Rectal smooth muscle tissue (tissue), 1 donor: ENCODE measurements around the gene DIRAS1.

Source experiments
- H3K27ac ChIP-seq: one replicate; pipeline ENCODE4 v1.7.0; 2013; ENCODE audit warnings: low read depth, low read length, inconsistent platforms
- H3K27me3 ChIP-seq: one replicate; pipeline ENCODE4 v1.7.0; 2013; ENCODE audit warnings: low read length; ENCODE audit not compliant: control insufficient read depth, insufficient read depth
- H3K36me3 ChIP-seq: one replicate; pipeline ENCODE4 v1.7.0; 2013; ENCODE audit warnings: low read length; ENCODE audit not compliant: control insufficient read depth, insufficient read depth
- H3K4me1 ChIP-seq: one replicate; pipeline ENCODE4 v1.7.0; 2013; ENCODE audit warnings: low read length; ENCODE audit not compliant: control insufficient read depth, insufficient read depth
- H3K4me3 ChIP-seq: one replicate; pipeline ENCODE4 v1.7.0; 2013; ENCODE audit warnings: low read length
- H3K9ac ChIP-seq: one replicate; pipeline ENCODE4 v1.7.0; 2013; ENCODE audit warnings: low read length

The DIRAS1 gene

GRCh38 chr19:2761876-2762782 is 41.0 kb upstream of the DIRAS1 start:
- Histone ChIP-seq H3K9ac (no peak overlapping the region), H3K27ac (no peak overlapping the region), H3K36me3 (peaks cover 27% of the 10 kb centered on the region), H3K4me1 (no peaks in the 10 kb centered on the region), H3K4me3 (no peak overlapping the region), H3K27me3 (no peaks in the 10 kb centered on the region)

GRCh38 chr19:2761309-2761677 is 40.1 kb upstream of the DIRAS1 start:
- H3K27me3 ChIP-seq = no peaks in the 10 kb centered on the region
- H3K4me1 ChIP-seq = no peaks in the 10 kb centered on the region
- no peak overlapping the region for H3K9ac ChIP-seq
- no peak overlapping the region for H3K27ac ChIP-seq
- H3K36me3 ChIP-seq = peaks cover 26% of the 10 kb centered on the region
- no peak overlapping the region for H3K4me3 ChIP-seq

GRCh38 chr19:2759965-2760364 is 38.8 kb upstream of the DIRAS1 start:
- H3K27me3 ChIP-seq = no peaks in the 10 kb centered on the region
- H3K36me3 ChIP-seq = peaks cover 33% of the 10 kb centered on the region
- H3K27ac ChIP-seq = no peak overlapping the region
- H3K4me1 ChIP-seq = no peaks in the 10 kb centered on the region
- H3K9ac ChIP-seq = no peak overlapping the region
- no peak overlapping the region for H3K4me3 ChIP-seq

GRCh38 chr19:2759362-2759761 is 38.2 kb upstream of the DIRAS1 start:
- Histone ChIP-seq H3K27ac (no peak overlapping the region), H3K27me3 (no peaks in the 10 kb centered on the region), H3K9ac (no peak overlapping the region), H3K4me3 (no peak overlapping the region), H3K4me1 (no peaks in the 10 kb centered on the region), H3K36me3 (peaks cover 31% of the 10 kb centered on the region)

GRCh38 chr19:2758601-2759313 is 37.6 kb upstream of the DIRAS1 start:
- H3K9ac ChIP-seq = no peak overlapping the region
- H3K36me3 ChIP-seq = peaks cover 30% of the 10 kb centered on the region
- no peak overlapping the region for H3K4me3 ChIP-seq

DNA sequence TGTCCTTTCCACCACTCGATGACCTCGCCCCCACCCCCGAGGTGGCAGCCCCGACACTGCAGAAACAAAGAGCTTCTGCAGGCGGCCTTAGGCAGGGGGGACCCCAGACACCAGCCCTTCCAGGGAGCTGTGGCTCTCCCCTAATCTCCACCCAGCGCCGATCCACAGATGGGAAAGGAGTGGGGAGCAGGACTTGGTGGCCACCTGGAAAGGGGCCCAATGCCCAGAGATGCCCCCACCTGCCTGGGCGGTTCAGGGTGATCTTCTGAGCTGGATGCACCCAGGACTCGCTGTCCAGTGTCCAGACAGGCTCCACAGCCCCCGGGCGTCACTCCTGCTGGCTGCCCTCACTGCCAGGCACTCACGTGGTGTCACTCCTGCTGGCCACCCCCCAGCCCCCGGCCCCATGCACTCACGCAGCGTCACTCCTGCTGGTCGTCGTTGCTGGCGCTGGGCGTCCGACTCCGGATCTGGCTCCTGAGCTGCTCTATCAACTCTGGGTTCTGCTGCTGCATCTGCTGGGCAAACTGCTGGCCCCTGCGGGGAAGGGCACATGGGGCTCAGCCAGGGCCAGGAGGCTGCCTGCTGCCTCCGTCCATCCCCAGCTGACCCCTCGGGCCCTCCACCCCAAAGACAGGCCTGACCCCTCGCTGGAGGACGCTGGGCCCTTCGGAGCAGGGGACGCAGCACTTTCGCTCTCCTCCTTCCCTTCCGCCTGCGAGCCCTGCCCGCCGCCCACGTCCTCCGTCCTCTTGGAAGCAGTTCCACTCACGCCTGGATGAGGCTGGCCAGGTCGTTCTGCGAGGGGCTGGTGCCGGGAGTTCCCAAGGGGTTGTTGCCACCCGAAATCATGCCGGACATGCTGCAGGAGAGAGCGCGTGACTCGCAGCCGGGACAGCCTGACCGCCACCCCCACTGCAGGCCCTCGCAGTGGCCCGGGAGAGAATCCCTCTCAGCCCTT is 36.0 kb upstream of the DIRAS1 start:
- no peak overlapping the region for H3K4me3 ChIP-seq
- no peak overlapping the region for H3K27ac ChIP-seq
- no peaks in the 10 kb centered on the region for H3K4me1 ChIP-seq
- peaks cover 25% of the 10 kb centered on the region for H3K36me3 ChIP-seq
- H3K27me3 ChIP-seq = no peaks in the 10 kb centered on the region
- H3K9ac ChIP-seq = no peak overlapping the region

More at GRCh38 chr19:2758601-2759313, 37.6 kb upstream of the DIRAS1 start:
- no peaks in the 10 kb centered on the region for H3K4me1 ChIP-seq
- no peaks in the 10 kb centered on the region for H3K27me3 ChIP-seq
- H3K27ac ChIP-seq = no peak overlapping the region

GRCh38 chr19:2756477-2756876 is 35.3 kb upstream of the DIRAS1 start:
- no peak overlapping the region for H3K27ac ChIP-seq
- no peaks in the 10 kb centered on the region for H3K27me3 ChIP-seq
- H3K36me3 ChIP-seq = peaks cover 22% of the 10 kb centered on the region
- H3K4me3 ChIP-seq = no peak overlapping the region
- H3K4me1 ChIP-seq = no peaks in the 10 kb centered on the region
- no peak overlapping the region for H3K9ac ChIP-seq

DNA sequence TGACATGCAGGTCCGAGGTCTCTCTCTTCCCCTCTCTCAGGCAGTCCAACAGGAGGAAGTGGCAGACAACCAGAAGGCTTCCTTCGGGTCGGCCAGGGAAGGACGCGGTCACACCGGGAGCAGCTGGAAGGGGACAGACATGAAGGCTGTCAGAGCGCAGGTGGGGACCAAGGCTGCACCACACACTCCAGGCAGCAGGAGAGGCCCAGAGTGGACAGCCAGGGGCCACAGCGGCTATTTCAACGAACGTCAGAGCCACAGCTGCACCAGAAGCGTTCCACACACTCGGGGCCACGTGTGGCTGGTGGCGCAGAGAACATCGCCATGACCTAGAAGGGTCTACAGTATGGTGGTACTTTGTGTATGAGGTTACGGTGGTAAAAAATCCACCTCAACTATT is 34.6 kb upstream of the DIRAS1 start:
- H3K9ac ChIP-seq = no peak overlapping the region
- H3K36me3 ChIP-seq = peaks cover 22% of the 10 kb centered on the region
- H3K27ac ChIP-seq = no peak overlapping the region
- H3K4me3 ChIP-seq = no peak overlapping the region
- H3K27me3 ChIP-seq = no peaks in the 10 kb centered on the region
- H3K4me1 ChIP-seq = no peaks in the 10 kb centered on the region

GRCh38 chr19:2755448-2755705 is 34.2 kb upstream of the DIRAS1 start:
- H3K27me3 ChIP-seq = no peaks in the 10 kb centered on the region
- H3K36me3 ChIP-seq = peaks cover 22% of the 10 kb centered on the region
- H3K4me3 ChIP-seq = no peak overlapping the region
- H3K4me1 ChIP-seq = no peaks in the 10 kb centered on the region
- no peak overlapping the region for H3K9ac ChIP-seq
- no peak overlapping the region for H3K27ac ChIP-seq

DNA sequence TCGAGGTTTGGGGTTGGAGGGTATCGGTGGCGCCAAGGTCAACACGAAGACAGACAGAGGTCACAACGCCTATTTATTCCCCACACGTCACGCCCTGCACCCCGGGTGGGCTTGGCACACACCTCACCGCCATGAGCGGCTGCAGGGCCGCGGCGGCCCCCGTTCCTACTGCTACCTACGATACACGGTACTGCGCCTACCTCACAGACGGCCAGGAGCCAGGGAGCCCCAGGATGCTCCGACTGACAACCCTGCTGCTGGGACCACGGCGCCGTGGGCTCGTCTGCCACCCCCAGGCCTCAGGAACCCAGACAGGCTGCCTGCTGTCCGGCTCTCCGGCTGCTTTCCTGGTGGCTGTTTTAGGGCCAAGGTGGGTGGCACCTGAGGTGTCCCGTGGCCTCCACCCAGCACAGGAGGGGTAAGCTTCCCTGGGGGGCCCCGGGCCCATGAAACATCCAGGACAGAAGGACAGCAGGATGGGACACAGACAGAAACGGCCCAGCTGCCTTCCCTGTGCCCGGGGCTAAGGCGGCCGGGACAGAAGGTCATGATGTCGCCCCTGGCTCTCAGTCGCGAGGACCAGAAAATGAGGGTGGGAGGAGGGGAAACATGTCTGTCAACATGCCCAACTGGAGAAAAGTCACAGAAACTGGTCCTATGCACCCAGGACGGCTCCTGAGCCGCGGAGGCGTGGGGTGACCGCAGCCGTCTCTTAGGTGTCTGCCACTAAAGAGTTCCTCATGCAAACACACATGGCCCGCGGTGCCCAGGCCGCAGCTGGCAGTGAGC is 33.7 kb upstream of the DIRAS1 start:
- no peaks in the 10 kb centered on the region for H3K4me1 ChIP-seq
- no peak overlapping the region for H3K4me3 ChIP-seq
- no peak overlapping the region for H3K27ac ChIP-seq
- no peaks in the 10 kb centered on the region for H3K27me3 ChIP-seq
- no peak overlapping the region for H3K9ac ChIP-seq
- peaks cover 22% of the 10 kb centered on the region for H3K36me3 ChIP-seq

- no peak overlapping the region for H3K27ac ChIP-seq
- H3K9ac ChIP-seq = no peak overlapping the region
- peaks cover 9% of the 10 kb centered on the region for H3K36me3 ChIP-seq
- H3K4me3 ChIP-seq = no peak overlapping the region
- H3K27me3 ChIP-seq = no peaks in the 10 kb centered on the region
- H3K4me1 ChIP-seq = no peaks in the 10 kb centered on the region
These were observed 30.3 kb upstream of the DIRAS1 start for GRCh38 chr19:2751438-2751830.
